NB4 (cell line): ENCODE measurements around the gene TRIP6.

ENCODE experiments used
- DNase-seq: peaks from one replicate; pipeline ENCODE4 v3.0.0; 2010; ENCODE audit warnings: low read depth
- H3K4me3 ChIP-seq: one replicate; pipeline ENCODE4 v1.5.1; 2011; ENCODE audit warnings: mild to moderate bottlenecking, low read depth, low read length, moderate library complexity
- CTCF ChIP-seq: IDR thresholded peaks from one replicate; pipeline ENCODE4 v1.5.1; 2012; ENCODE audit warnings: low read depth, low read length
- MAX ChIP-seq: IDR thresholded peaks from 2 replicates; pipeline ENCODE4 v1.6.1; 2011; ENCODE audit warnings: low read depth, low read length
- MYC ChIP-seq: IDR thresholded peaks from 2 replicates; pipeline ENCODE4 v1.6.1; 2011; ENCODE audit warnings: low read depth, low read length
- POLR2A ChIP-seq: IDR thresholded peaks from 2 replicates; pipeline ENCODE4 v1.6.1; 2011; ENCODE audit warnings: mild to moderate bottlenecking; ENCODE audit not compliant: insufficient read length; ENCODE audit errors: extremely low read depth

Gene TRIP6

GRCh38 chr7:100860702-100861615, 6.2 kb upstream of the TRIP6 start:
- TF ChIP-seq MYC (no peak), CTCF (no peak), MAX (no peak), POLR2A (no peak)
- DNase-seq, result no peak
- no peak overlapping the region for H3K4me3 ChIP-seq

GRCh38 chr7:100861616-100861985, 5.6 kb upstream of the TRIP6 start:
- no peak overlapping the region for H3K4me3 ChIP-seq
- no peak for TF ChIP-seq CTCF
- DNase-seq, result no peak

GRCh38 chr7:100863406-100863950, 3.7 kb upstream of the TRIP6 start:
- H3K4me3 ChIP-seq, result no peak overlapping the region
- DNase-seq, result no peak
- no peak for TF ChIP-seq POLR2A
- no peak for TF ChIP-seq MAX

GRCh38 chr7:100864263-100864845, 2.8 kb upstream of the TRIP6 start:
- no peak for DNase-seq
- TF ChIP-seq MYC (no peak), POLR2A (no peak), MAX (no peak), CTCF (no peak)

GRCh38 chr7:100865372-100865911, 1.7 kb upstream of the TRIP6 start:
- DNase-seq, result no peak
- no peak overlapping the region for H3K4me3 ChIP-seq
- no peak for TF ChIP-seq POLR2A
- TF ChIP-seq MAX, result no peak
- TF ChIP-seq MYC, result no peak
- no peak for TF ChIP-seq CTCF

More at GRCh38 chr7:100864263-100864845, 2.8 kb upstream of the TRIP6 start:
- no peak overlapping the region for H3K4me3 ChIP-seq

GRCh38 chr7:100865938-100866728, 1.1 kb upstream of the TRIP6 start:
- H3K4me3 ChIP-seq, result peak overlapping the region; percentile 83
- TF ChIP-seq CTCF, result no peak
- no peak for TF ChIP-seq MYC
- TF ChIP-seq POLR2A, result no peak
- TF ChIP-seq MAX, result no peak
- DNase-seq, result no peak
